ENCODE results near the gene SLC25A25. TPM values are rescaled to one million over a fixed set of nuclear protein-coding genes. Genes with fewer than 3 reads are reported as not detected.

The SLC25A25 gene
- total RNA-seq, 1 donor from 2014 or later = 21.0 TPM

- peak; percentile 15 for ATAC-seq
- intact Hi-C loops (cut with DNase I) = no loop called here
- DNase-seq (ENCODE audit: low spot score) = no peak
Observed at GRCh38 chr9:128150594-128151308, 82.7 kb downstream of the SLC25A25 start.

- no peak for ATAC-seq
- DNase-seq (ENCODE audit: low spot score) = no peak
- intact Hi-C loops (cut with DNase I) = no loop called here
Observed at GRCh38 chr9:128151309-128152132, 83.5 kb downstream of the SLC25A25 start.

- intact Hi-C loops (cut with DNase I) = no loop called here
- ATAC-seq (no peak), DNase-seq (ENCODE audit: low spot score) (no peak)
Observed at GRCh38 chr9:128152133-128153059, 84.4 kb downstream of the SLC25A25 start.

DNA sequence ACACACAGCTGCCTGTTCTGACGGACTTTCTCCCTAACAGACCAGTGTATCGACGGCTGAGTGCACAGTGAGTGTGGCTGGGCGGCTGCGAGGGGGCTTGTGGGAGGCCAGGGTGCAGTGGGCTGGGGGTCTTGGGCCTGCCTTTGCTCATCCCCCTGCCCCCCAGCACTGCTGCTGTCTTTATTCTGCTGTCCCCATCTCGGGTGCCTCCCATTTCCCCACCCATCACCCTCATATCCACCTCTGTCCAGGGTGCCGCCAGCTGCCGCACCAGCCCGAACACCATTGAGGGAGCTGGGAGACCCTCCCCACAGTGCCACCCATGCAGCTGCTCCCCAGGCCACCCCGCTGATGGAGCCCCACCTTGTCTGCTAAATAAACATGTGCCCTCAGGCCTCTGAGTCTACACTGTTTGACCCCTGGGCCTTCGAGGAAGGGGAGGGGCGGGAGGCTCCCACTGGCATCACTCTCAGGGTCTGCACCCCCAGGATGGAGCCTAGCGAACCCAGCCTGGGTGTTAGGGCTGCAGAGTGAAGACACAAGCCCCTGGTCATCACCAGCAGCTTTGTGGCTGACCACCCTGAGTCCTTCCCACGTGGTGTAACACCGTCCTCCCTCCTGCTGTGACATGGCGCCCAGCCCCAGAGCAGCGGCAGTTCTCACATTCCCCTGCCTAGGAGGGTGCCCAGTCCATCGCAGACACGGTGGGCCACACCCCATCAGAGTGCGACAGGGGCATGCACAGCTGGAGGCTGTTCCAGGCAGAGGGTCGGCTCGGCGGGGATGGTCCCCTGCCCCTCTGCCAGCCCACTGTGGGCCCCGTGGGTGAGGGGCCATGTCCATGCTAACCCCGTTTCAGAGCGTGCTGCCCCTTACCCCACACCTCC is 85.3 kb downstream of the SLC25A25 start:
- ATAC-seq (no peak), DNase-seq (ENCODE audit: low spot score) (no peak)
- intact Hi-C loops (cut with DNase I) = no loop called here

DNA sequence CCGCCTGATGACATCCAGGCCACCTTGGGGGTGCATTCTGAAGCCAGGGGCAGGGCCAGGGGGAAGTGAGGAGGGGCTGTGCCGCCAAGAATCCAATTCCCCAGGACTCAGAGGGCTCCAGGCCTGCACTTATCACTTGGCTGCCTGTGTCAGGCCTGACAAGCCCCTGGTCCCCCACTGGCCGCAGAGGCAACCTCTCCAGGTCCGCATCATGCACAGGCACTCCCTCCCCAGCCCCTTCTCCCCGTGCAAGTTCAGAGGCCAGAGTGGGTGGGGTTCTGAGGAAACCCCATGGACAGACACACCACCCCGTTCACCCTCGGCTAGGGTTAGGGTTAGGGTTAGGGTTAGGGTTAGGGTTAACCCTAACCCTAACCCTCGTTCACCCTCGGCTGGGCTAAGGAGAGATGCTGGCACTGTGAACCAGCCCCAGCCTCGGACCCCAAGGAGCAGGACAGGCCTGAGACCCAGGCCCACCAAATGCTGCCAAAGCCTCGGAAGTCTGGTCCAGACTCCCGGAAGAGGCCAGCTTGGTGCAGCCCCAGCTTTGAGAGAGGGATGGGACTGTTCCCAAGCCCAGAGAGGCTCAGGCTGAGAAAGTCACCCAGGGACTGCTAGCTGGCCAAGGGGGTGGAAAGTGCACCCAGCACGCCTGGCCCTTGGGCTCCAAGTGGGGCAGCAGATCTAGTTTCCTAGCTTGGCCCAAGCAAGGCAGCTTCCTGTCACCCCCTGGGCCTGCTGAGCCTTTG is 86.1 kb downstream of the SLC25A25 start:
- ATAC-seq (no peak), DNase-seq (ENCODE audit: low spot score) (no peak)
- intact Hi-C loops (cut with DNase I) = no loop called here

- no peak for DNase-seq (ENCODE audit: low spot score)
- intact Hi-C loops (cut with DNase I) = no loop called here
Observed at GRCh38 chr9:128155736-128156500, 87.9 kb downstream of the SLC25A25 start.

More at GRCh38 chr9:128155736-128156500, 87.9 kb downstream of the SLC25A25 start:
- no peak for ATAC-seq

Other genes with a start within 250 kb of the SLC25A25 start
- gene ENG, start 213.6 kb upstream of the SLC25A25 start, total RNA-seq = 285 TPM
- 61.0 TPM for gene AK1, start 190.6 kb upstream of the SLC25A25 start, total RNA-seq
- 108 TPM for gene ST6GALNAC6, start 168.6 kb upstream of the SLC25A25 start, total RNA-seq
- gene ST6GALNAC4, start 151.2 kb upstream of the SLC25A25 start, total RNA-seq = 19.6 TPM
- 2.0 TPM for gene PIP5KL1, start 137.5 kb upstream of the SLC25A25 start, total RNA-seq
- 24.6 TPM for gene DPM2, start 130.4 kb upstream of the SLC25A25 start, total RNA-seq
- gene EEIG1, start 87.2 kb upstream of the SLC25A25 start, total RNA-seq = 96.8 TPM
- gene NAIF1, start 912 bp upstream of the SLC25A25 start, total RNA-seq = 7.8 TPM
- 33.8 TPM for gene PTGES2, start 59.5 kb downstream of the SLC25A25 start, total RNA-seq
- gene LCN2, start 81.2 kb downstream of the SLC25A25 start, total RNA-seq = 6.0 TPM
- gene BBLN, start 92.0 kb downstream of the SLC25A25 start, total RNA-seq = 42.1 TPM
- gene CIZ1, start 123.3 kb downstream of the SLC25A25 start, total RNA-seq = 140 TPM
- 52.7 TPM for gene DNM1, start 135.1 kb downstream of the SLC25A25 start, total RNA-seq
- gene GOLGA2, start 207.8 kb downstream of the SLC25A25 start, total RNA-seq = 119 TPM
- 19.6 TPM for gene SWI5, start 208.0 kb downstream of the SLC25A25 start, total RNA-seq